Loucy (cell line): ENCODE data around the gene FOXA3.

Source experiments
- H2AFZ ChIP-seq: fragments of 200-600 bp; sonication (generic); 2 replicates; pipeline ENCODE4 v1.6.0; 2016; ENCODE audit warnings: antibody characterized with exemption, mild to moderate bottlenecking, low read length, moderate library complexity
- H3F3A ChIP-seq: fragments of 200-600 bp; 2 replicates; pipeline ENCODE4 v1.6.0; 2016; ENCODE audit warnings: antibody characterized with exemption, low read depth, mild to moderate bottlenecking
- H3K27me3 ChIP-seq: fragments of 200-600 bp; sonication (generic); 2 replicates; pipeline ENCODE4 v1.6.1; 2014; ENCODE audit warnings: low read length, mild to moderate bottlenecking; ENCODE audit not compliant: insufficient read depth, poor library complexity, severe bottlenecking
- H3K36me3 ChIP-seq: fragments of 200-600 bp; sonication (generic); 2 replicates; pipeline ENCODE4 v1.6.1; 2016; ENCODE audit warnings: low read length; ENCODE audit not compliant: insufficient read depth
- H3K4me1 ChIP-seq: fragments of 200-600 bp; sonication (generic); 2 replicates; pipeline ENCODE4 v1.5.1; 2014; ENCODE audit warnings: low read length, mild to moderate bottlenecking; ENCODE audit not compliant: insufficient read depth, poor library complexity, severe bottlenecking
- H3K4me2 ChIP-seq: fragments of 200-600 bp; sonication (generic); 2 replicates; pipeline ENCODE4 v1.6.0; 2014; ENCODE audit warnings: antibody characterized with exemption, low read length, low read depth, mild to moderate bottlenecking; ENCODE audit not compliant: poor library complexity, severe bottlenecking
- H3K4me3 ChIP-seq: fragments of 200-600 bp; sonication (generic); 2 replicates; pipeline ENCODE4 v1.5.1; 2014; ENCODE audit warnings: low read length, mild to moderate bottlenecking, mixed read lengths; ENCODE audit not compliant: poor library complexity, severe bottlenecking
- H3K79me2 ChIP-seq: fragments of 200-600 bp; sonication (generic); 2 replicates; pipeline ENCODE4 v1.6.1; 2014; ENCODE audit warnings: low read length; ENCODE audit not compliant: insufficient read depth
- H3K9ac ChIP-seq: fragments of 200-600 bp; sonication (generic); 2 replicates; pipeline ENCODE4 v1.6.0; 2014; ENCODE audit warnings: mild to moderate bottlenecking, low read depth, low read length, moderate library complexity; ENCODE audit not compliant: poor library complexity, severe bottlenecking
- H3K9me2 ChIP-seq: fragments of 200-600 bp; sonication (generic); replicated peaks from 2 replicates; pipeline ENCODE4 v1.6.1; 2016; ENCODE audit warnings: low read depth, low read length, mixed read lengths
- H3K9me3 ChIP-seq: fragments of 200-600 bp; sonication (generic); 2 replicates; pipeline ENCODE4 v1.6.1; 2014; ENCODE audit warnings: mild to moderate bottlenecking, antibody characterized with exemption, low read length, low read depth; ENCODE audit not compliant: insufficient read depth
- H4K20me1 ChIP-seq: fragments of 200-600 bp; sonication (generic); 2 replicates; pipeline ENCODE4 v1.6.0; 2014; ENCODE audit warnings: antibody characterized with exemption, low read length, mild to moderate bottlenecking; ENCODE audit not compliant: insufficient read depth, poor library complexity, severe bottlenecking
- EZH2phosphoT487 ChIP-seq: fragments of 200-600 bp; IDR thresholded peaks from 2 replicates; pipeline ENCODE4 v1.6.1; 2018; ENCODE audit warnings: antibody characterized with exemption, mild to moderate bottlenecking, moderate library complexity, borderline replicate concordance
- TF ChIP-seq, protein P1 (sequence below): fragments of 200-600 bp; sonication (generic); conservative IDR thresholded peaks from 2 replicates; pipeline ENCODE4 v1.5.1; 2014; ENCODE audit warnings: mild to moderate bottlenecking, antibody characterized with exemption, low read length

The FOXA3 gene

GRCh38 chr19:45821570-45821969 lies 42.6 kb upstream of the FOXA3 start:
- peaks cover 42% of the 10 kb centered on the region; the same call in 1 of the 2 replicates for H3K36me3 ChIP-seq

GRCh38 chr19:45822716-45823115 lies 41.4 kb upstream of the FOXA3 start:
- H3K79me2 ChIP-seq: no peaks in the 10 kb centered on the region

More at GRCh38 chr19:45821570-45821969, 42.6 kb upstream of the FOXA3 start:
- Histone ChIP-seq H3F3A (no peaks in the 10 kb centered on the region), H3K9me2 (no peaks in the 10 kb centered on the region), H3K27me3 (no peaks in the 10 kb centered on the region), H3K4me3 (no peak overlapping the region), H3K9me3 (no peaks in the 10 kb centered on the region), H3K4me2 (no peak overlapping the region), H3K9ac (no peak overlapping the region), H2AFZ (no peak overlapping the region), H3K79me2 (no peaks in the 10 kb centered on the region), H4K20me1 (peaks cover 2% of the 10 kb centered on the region), H3K4me1 (no peaks in the 10 kb centered on the region)
- TF ChIP-seq, protein P1, sequence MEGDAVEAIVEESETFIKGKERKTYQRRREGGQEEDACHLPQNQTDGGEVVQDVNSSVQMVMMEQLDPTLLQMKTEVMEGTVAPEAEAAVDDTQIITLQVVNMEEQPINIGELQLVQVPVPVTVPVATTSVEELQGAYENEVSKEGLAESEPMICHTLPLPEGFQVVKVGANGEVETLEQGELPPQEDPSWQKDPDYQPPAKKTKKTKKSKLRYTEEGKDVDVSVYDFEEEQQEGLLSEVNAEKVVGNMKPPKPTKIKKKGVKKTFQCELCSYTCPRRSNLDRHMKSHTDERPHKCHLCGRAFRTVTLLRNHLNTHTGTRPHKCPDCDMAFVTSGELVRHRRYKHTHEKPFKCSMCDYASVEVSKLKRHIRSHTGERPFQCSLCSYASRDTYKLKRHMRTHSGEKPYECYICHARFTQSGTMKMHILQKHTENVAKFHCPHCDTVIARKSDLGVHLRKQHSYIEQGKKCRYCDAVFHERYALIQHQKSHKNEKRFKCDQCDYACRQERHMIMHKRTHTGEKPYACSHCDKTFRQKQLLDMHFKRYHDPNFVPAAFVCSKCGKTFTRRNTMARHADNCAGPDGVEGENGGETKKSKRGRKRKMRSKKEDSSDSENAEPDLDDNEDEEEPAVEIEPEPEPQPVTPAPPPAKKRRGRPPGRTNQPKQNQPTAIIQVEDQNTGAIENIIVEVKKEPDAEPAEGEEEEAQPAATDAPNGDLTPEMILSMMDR: no peak
- no peak for TF ChIP-seq EZH2phosphoT487

GRCh38 chr19:45823182-45823581 lies 40.9 kb upstream of the FOXA3 start:
- H3K9ac ChIP-seq: no peak overlapping the region
- H3K79me2 ChIP-seq: no peaks in the 10 kb centered on the region
- no peak overlapping the region for H3K4me2 ChIP-seq
- H3K36me3 ChIP-seq: peaks cover 58% of the 10 kb centered on the region; the same call in 1 of the 2 replicates
- H3F3A ChIP-seq: no peaks in the 10 kb centered on the region
- no peaks in the 10 kb centered on the region for H3K9me2 ChIP-seq
- H3K4me1 ChIP-seq: no peaks in the 10 kb centered on the region
- H3K9me3 ChIP-seq: no peaks in the 10 kb centered on the region
- no peak overlapping the region for H2AFZ ChIP-seq
- H4K20me1 ChIP-seq: peaks cover 2% of the 10 kb centered on the region
- no peak overlapping the region for H3K4me3 ChIP-seq
- TF ChIP-seq, protein P1: no peak
- TF ChIP-seq EZH2phosphoT487: no peak
- no peaks in the 10 kb centered on the region for H3K27me3 ChIP-seq

More at GRCh38 chr19:45822716-45823115, 41.4 kb upstream of the FOXA3 start:
- Histone ChIP-seq H3K9me3 (no peaks in the 10 kb centered on the region), H3K4me1 (no peaks in the 10 kb centered on the region), H3K9ac (no peak overlapping the region), H2AFZ (no peak overlapping the region), H3F3A (no peaks in the 10 kb centered on the region), H4K20me1 (peaks cover 2% of the 10 kb centered on the region), H3K4me3 (no peak overlapping the region), H3K4me2 (no peak overlapping the region), H3K9me2 (no peaks in the 10 kb centered on the region), H3K36me3 (peaks cover 54% of the 10 kb centered on the region; the same call in 1 of the 2 replicates), H3K27me3 (no peaks in the 10 kb centered on the region)
- TF ChIP-seq, protein P1: no peak
- TF ChIP-seq EZH2phosphoT487: no peak
